Skin of body (tissue), 2 donors: ENCODE results near the gene NEB. TPM values are rescaled to one million over a fixed set of nuclear protein-coding genes. Genes with fewer than 3 reads are reported as not detected.
"Not testable (repeated sequence)": the region's sequence is repeated elsewhere in the genome, so short reads cannot be mapped to it uniquely, and the experiment has no call there.

Experiments
- DNase-seq: peaks from one replicate; lab custom pipeline; 2025; lab: John Stamatoyannopoulos, UW
- total RNA-seq: library from RNA; depleted of rRNA; stranded (reverse); fragments of >200 nt; gene quantifications from one replicate; pipeline ENCODE4 v1.2.3, GENCODE V29; 2014

Gene NEB
- total RNA-seq, 1 donor from 2014 or later: 212 TPM

GRCh38 chr2:151611351-151611750 is 122.9 kb downstream of the NEB start:
- DNase-seq: no peak

- no peak for DNase-seq
Observed at GRCh38 chr2:151610310-151610709, 124.0 kb downstream of the NEB start.

GRCh38 chr2:151609705-151610104 is 124.6 kb downstream of the NEB start:
- no peak for DNase-seq

GRCh38 chr2:151607459-151608424 is 126.5 kb downstream of the NEB start:
- DNase-seq: not testable (repeated sequence)

DNA sequence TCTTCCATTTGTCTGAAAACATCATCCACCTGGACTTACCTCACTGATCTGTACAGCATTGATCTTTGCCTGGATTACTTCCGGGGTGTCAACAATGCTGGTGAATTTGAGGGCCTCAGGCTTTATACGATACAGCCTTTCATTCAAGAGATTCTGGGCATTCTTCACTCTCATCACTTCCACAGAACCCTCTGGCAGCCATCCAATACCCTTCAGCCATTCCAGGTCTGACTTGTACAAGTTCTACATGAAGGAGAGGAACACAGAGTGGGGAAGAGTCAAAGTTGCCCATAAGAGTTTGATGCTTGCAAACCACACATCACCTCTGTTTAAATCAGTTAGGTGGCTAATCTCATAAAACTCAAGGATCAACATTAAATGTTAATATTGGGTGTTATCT is 130.7 kb downstream of the NEB start:
- not testable (repeated sequence) for DNase-seq

DNA sequence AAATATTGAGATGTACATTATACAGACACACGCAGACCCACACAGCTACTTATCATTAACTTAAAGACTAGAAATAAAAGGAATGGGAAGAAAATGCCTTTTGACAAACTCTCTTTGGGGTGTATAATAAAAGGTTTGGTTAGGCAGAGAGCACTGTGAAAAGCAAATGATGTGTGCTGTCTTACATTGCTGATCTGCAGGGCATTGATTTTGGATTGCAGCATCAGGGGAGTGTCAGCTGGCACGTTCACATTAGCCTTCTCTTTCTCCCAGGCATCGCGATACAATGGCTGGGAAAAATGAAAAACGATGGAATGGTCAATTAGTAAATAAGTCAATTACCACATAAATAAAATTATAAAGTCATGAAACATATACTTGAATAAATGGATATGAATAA is 131.9 kb downstream of the NEB start:
- DNase-seq: not testable (repeated sequence)

DNA sequence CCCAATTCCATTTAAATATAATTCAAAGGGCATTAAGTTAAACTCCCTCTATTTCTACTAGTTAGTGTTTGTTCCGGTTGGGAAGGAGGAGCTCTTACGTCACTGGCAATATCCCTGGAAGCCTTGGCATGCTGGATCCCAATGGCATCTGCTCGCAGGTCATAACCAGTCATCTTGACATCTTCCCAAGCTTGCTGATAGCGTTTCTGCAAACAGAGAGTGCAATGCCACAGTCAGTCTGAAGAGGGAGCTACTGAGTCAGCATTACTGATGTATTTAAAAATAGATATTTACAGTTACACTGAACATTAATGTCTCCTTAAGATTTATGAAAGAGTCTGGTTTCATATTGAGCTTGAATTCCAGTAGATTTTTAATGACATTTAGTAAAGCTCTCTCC is 132.5 kb downstream of the NEB start:
- not testable (repeated sequence) for DNase-seq

GRCh38 chr2:151596903-151597608 is 137.2 kb downstream of the NEB start:
- DNase-seq: not testable (repeated sequence)

DNA sequence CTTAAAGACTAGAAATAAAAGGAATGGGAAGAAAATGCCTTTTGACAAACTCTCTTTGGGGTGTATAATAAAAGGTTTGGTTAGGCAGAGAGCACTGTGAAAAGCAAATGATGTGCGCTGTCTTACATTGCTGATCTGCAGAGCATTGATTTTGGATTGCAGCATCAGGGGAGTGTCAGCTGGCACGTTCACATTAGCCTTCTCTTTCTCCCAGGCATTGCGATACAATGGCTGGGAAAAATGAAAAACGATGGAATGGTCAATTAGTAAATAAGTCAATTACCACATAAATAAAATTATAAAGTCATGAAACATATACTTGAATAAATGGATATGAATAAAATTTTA is 142.4 kb downstream of the NEB start:
- not testable (repeated sequence) for DNase-seq

DNA sequence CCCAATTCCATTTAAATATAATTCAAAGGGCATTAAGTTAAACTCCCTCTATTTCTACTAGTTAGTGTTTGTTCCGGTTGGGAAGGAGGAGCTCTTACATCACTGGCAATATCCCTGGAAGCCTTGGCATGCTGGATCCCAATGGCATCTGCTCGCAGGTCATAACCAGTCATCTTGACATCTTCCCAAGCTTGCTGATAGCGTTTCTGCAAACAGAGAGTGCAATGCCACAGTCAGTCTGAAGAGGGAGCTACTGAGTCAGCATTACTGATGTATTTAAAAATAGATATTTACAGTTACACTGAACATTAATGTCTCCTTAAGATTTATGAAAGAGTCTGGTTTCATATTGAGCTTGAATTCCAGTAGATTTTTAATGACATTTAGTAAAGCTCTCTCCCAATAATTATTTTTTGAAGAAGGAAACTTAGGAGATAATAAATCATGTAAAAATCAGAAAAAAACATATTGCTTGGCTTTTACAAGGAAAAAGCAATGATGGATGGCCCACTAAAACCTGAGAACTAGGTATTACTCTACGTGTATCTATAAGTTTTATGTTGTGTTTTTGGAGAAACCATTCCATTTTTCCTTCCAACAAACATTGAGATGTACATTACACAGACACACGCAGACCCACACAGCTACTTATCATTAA is 142.9 kb downstream of the NEB start:
- not testable (repeated sequence) for DNase-seq

- not testable (repeated sequence) for DNase-seq
Observed at GRCh38 chr2:151581300-151581699, 153.0 kb downstream of the NEB start.

DNA sequence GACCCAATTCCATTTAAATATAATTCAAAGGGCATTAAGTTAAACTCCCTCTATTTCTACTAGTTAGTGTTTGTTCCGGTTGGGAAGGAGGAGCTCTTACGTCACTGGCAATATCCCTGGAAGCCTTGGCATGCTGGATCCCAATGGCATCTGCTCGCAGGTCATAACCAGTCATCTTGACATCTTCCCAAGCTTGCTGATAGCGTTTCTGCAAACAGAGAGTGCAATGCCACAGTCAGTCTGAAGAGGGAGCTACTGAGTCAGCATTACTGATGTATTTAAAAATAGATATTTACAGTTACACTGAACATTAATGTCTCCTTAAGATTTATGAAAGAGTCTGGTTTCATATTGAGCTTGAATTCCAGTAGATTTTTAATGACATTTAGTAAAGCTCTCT is 153.6 kb downstream of the NEB start:
- not testable (repeated sequence) for DNase-seq

DNA sequence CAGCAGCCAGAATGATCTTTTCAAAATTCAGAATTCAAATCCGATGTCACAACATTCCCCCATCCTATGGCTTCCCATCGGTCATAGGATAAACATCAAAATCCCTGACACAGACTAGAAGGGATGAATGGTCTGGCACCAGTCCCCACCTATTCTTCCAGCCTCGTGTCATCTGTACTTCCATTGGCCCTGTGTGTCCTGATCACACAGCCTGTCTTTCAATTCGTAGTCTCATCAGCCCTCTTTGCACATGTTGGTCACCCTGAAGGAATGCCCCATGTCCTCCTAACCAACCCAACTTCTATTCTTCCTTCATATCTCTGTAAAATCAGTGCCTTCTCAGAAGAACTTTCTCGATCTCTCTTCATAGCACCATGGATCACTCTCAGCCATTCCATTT is 157.2 kb downstream of the NEB start:
- DNase-seq: no peak

- no peak for DNase-seq
Observed at GRCh38 chr2:151576080-151576479, 158.2 kb downstream of the NEB start.

GRCh38 chr2:151575338-151575737 is 158.9 kb downstream of the NEB start:
- DNase-seq: no peak

DNA sequence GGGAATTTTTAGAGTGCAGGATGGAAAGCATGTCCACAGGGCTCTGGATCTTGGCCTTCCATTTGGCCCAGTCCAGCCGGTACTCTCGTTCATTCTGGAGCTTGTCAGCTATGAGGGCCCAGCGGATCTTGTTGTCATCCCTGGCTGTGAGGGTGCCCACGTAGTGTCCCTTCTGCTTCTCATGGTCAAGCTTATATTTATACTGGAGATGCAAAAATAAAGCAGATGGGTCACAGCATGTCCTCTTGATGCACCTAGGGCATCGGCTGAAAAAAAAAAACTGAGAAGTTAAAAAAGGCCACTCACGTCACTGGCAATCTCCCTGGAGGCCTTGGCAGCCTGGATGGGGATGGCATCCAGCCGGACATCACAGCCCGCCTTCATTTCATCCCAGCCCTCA is 164.1 kb downstream of the NEB start:
- no peak for DNase-seq

DNA sequence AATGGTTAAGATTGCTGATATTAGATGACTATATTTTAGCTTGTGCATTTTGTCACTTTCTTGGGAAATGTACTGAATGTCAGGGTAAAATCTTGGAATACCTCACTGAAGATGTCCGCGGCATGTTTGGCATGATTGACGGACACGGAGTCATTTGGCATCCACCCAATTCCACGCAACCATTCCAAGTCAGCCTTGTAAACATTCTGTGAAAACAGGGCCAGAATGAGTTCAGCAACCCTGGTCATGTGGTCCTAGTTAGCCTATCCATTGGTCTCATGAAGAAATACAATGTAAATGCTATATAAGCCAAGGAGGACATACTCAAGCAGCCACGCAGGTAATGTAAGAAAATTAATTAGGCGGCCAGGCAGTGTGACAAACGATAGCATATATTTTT is 165.1 kb downstream of the NEB start:
- DNase-seq: no peak

- DNase-seq: no peak
Observed at GRCh38 chr2:151568501-151568900, 165.8 kb downstream of the NEB start.

GRCh38 chr2:151567006-151567405 is 167.3 kb downstream of the NEB start:
- DNase-seq: no peak

DNA sequence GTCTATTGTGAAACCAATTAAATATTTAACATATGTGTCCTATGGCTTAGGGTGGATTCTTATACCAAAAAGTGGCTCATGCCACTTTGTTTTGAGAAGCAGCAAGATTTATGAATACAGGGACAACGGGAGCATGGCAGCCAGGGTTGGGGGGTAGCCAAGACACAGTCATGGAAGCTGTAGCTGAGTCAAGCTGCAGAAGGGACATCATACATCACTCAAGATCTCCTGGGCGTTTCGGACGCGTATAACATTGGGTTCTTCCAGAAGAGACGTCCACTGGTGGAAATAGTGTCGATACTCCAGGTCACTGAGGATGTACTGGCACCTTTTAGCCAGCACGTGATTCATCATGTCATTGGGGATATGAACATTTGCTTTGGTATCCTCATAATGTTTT is 171.9 kb downstream of the NEB start:
- no peak for DNase-seq

- DNase-seq: no peak
Observed at GRCh38 chr2:151560289-151560688, 174.0 kb downstream of the NEB start.

DNA sequence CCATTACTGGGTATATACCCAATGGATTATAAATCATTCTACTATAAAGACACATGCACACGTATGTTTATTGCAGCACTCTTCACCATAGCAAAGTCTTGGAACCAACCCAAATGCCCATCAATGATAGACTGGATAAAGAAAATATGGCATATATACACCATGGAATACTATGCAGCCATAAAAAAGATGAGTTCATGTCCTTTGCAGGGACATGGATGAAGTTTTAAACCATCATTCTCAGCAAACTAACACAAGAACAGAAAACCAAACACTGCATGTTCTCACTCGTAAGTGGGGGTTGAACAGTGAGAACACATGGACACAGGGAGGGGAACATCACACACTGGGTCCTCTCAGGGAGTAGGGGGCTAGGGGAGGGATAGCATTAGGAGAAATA is 174.8 kb downstream of the NEB start:
- DNase-seq: not testable (repeated sequence)
